BJ (cell line): ENCODE results near the gene LTBR. TPM values are rescaled to one million over a fixed set of nuclear protein-coding genes. Genes with fewer than 3 reads are reported as not detected.
A peak's percentile ranks its signal among the peaks of the same experiment; 100 is the strongest.

Experiments used
- CTCF ChIA-PET: fragments of 350-600 bp; formaldehyde crosslinking; extraction: SDS; loops from one replicate; lab custom pipeline; 2021; ENCODE audit warnings: antibody characterized with exemption, inconsistent platforms; lab: Yijun Ruan, JAX
- POLR2A ChIA-PET: fragments of 300-600 bp; sonication (Branson Sonifier 250); formaldehyde crosslinking; extraction: SDS; loops from one replicate; lab custom pipeline; 2021; ENCODE audit warnings: antibody characterized with exemption; lab: Charles Lee
- DNase-seq: peaks from one replicate; pipeline ENCODE4 v3.0.0-alpha.2; 2011; ENCODE audit warnings: low read depth
- H3K27me3 ChIP-seq: 2 replicates; pipeline ENCODE4 v1.6.0; 2011; ENCODE audit warnings: low read length; ENCODE audit not compliant: control insufficient read depth, insufficient read depth
- H3K36me3 ChIP-seq: 2 replicates; pipeline ENCODE4 v1.5.1; 2011; ENCODE audit warnings: low read length; ENCODE audit not compliant: control insufficient read depth, insufficient read depth
- H3K4me3 ChIP-seq: 2 replicates; pipeline ENCODE4 v1.5.1; 2011; ENCODE audit warnings: low read depth, mild to moderate bottlenecking, control low read depth, low read length
- CTCF ChIP-seq: IDR thresholded peaks from 2 replicates; pipeline ENCODE4 v1.5.1; 2011; ENCODE audit warnings: low read depth, mild to moderate bottlenecking, control low read depth, inconsistent platforms, low read length, moderate library complexity; ENCODE audit not compliant: insufficient read depth
- polyA plus RNA-seq: library from polyadenylated mRNA; depleted of rRNA; stranded (reverse); fragments of >200 nt; gene quantifications from 2 replicates; pipeline ENCODE4 v1.2.3, GENCODE V29; 2011

The LTBR gene
- polyA plus RNA-seq, 1 experiment = 67.2 TPM

GRCh38 chr12:6370576-6370935 is 13.4 kb upstream of the LTBR start:
- no peak for DNase-seq
- no peak for TF ChIP-seq CTCF
- no peaks in the 10 kb centered on the region for H3K36me3 ChIP-seq
- no peaks in the 10 kb centered on the region for H3K27me3 ChIP-seq
- ChIA-PET CTCF (interaction anchor here (0.8 to 1.4 kb wide), 5 partner anchors 9 to 46 kb away, joined by 3 to 4 read pairs (median 3); no protein-coding TSS in a partner anchor), POLR2A (interaction anchor here (1.0 kb wide), 1 partner anchor 27 kb away, joined by 3 read pairs; no protein-coding TSS in a partner anchor)
- H3K4me3 ChIP-seq = no peak overlapping the region

- DNase-seq = no peak
Observed at GRCh38 chr12:6370994-6371754, 12.8 kb upstream of the LTBR start.

GRCh38 chr12:6372403-6373003 is 11.5 kb upstream of the LTBR start:
- ChIA-PET CTCF (interaction anchor here (1.0 kb wide), 1 partner anchor 11 kb away, joined by 3 read pairs; no protein-coding TSS in a partner anchor), POLR2A (interaction anchor here (0.6 kb wide), 3 partner anchors 159 to 380 kb away, joined by 3 to 4 read pairs (median 3); partner anchors contain the start of gene MLF2)
- Histone ChIP-seq H3K36me3 (no peaks in the 10 kb centered on the region), H3K27me3 (no peaks in the 10 kb centered on the region), H3K4me3 (no peak overlapping the region)
- peak; percentile 14; the same call in 1 of the 2 replicates for TF ChIP-seq CTCF
- peak; percentile 77 for DNase-seq

More at GRCh38 chr12:6370994-6371754, 12.8 kb upstream of the LTBR start:
- ChIA-PET CTCF (interaction anchor here (0.8 to 1.4 kb wide), 5 partner anchors 9 to 45 kb away, joined by 3 to 4 read pairs (median 3); no protein-coding TSS in a partner anchor), POLR2A (interaction anchor here (1.0 kb wide), 1 partner anchor 27 kb away, joined by 3 read pairs; no protein-coding TSS in a partner anchor)
- TF ChIP-seq CTCF = peak; percentile 30
- Histone ChIP-seq H3K4me3 (no peak overlapping the region), H3K27me3 (no peaks in the 10 kb centered on the region), H3K36me3 (no peaks in the 10 kb centered on the region)

GRCh38 chr12:6373022-6373787 is 10.8 kb upstream of the LTBR start:
- TF ChIP-seq CTCF = no peak
- Histone ChIP-seq H3K36me3 (no peaks in the 10 kb centered on the region), H3K4me3 (no peak overlapping the region), H3K27me3 (no peaks in the 10 kb centered on the region)
- ChIA-PET CTCF (interaction anchor here (0.8 to 2.0 kb wide), 2 partner anchors 10 to 92 kb away, joined by 4 to 6 read pairs; no protein-coding TSS in a partner anchor), POLR2A (interaction anchor here (0.6 kb wide), 2 partner anchors 160 to 161 kb away, joined by 3 to 15 read pairs; partner anchors contain the start of gene GAPDH)
- DNase-seq = no peak
